Measurements from ENCODE around the gene SECISBP2. TPM values are rescaled to one million over a fixed set of nuclear protein-coding genes. Genes with fewer than 3 reads are reported as not detected.
"Not testable (repeated sequence)": the region's sequence is repeated elsewhere in the genome, so short reads cannot be mapped to it uniquely, and the experiment has no call there.

Gene SECISBP2
- total RNA-seq, 1 donor from 2014 or later, result 56.7 TPM

DNA sequence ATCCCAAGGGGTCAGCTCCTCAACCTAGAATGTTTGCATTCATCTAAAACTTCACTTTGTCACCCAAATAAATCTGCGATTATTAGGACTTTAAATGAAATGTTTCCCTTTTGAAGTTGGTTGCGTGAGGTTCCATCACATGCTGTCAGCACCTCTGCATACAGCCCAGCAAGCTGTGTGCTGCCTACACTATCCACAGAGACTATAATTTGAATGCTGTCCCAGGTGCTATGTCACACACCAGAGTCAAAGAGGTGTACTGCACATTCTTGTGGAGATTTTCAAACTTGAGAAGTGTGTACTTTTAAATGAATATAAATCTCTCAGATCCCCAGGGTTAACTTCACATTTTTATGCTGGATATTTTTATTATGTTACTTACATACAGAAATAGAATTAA lies 26.6 kb upstream of the SECISBP2 start:
- H3K27ac Mint-ChIP-seq (ENCODE audit: unreplicated experiment), result no peak overlapping the region
- no peaks in the 10 kb centered on the region for H3K27me3 Mint-ChIP-seq (ENCODE audit: low read depth)
- peaks cover 5% of the 10 kb centered on the region for H3K4me1 Mint-ChIP-seq
- H3K4me3 Mint-ChIP-seq, result no peak overlapping the region
- DNase-seq (ENCODE audit: low read depth, low spot score), result no peak
- peaks cover 8% of the 10 kb centered on the region for H3K36me3 Mint-ChIP-seq (ENCODE audit: low read depth)
- TF ChIP-seq, protein P1, sequence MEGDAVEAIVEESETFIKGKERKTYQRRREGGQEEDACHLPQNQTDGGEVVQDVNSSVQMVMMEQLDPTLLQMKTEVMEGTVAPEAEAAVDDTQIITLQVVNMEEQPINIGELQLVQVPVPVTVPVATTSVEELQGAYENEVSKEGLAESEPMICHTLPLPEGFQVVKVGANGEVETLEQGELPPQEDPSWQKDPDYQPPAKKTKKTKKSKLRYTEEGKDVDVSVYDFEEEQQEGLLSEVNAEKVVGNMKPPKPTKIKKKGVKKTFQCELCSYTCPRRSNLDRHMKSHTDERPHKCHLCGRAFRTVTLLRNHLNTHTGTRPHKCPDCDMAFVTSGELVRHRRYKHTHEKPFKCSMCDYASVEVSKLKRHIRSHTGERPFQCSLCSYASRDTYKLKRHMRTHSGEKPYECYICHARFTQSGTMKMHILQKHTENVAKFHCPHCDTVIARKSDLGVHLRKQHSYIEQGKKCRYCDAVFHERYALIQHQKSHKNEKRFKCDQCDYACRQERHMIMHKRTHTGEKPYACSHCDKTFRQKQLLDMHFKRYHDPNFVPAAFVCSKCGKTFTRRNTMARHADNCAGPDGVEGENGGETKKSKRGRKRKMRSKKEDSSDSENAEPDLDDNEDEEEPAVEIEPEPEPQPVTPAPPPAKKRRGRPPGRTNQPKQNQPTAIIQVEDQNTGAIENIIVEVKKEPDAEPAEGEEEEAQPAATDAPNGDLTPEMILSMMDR (conservative IDR thresholded peaks at IDR 0.05), result no peak
- peaks cover 4% of the 10 kb centered on the region for H3K9me3 Mint-ChIP-seq

DNA sequence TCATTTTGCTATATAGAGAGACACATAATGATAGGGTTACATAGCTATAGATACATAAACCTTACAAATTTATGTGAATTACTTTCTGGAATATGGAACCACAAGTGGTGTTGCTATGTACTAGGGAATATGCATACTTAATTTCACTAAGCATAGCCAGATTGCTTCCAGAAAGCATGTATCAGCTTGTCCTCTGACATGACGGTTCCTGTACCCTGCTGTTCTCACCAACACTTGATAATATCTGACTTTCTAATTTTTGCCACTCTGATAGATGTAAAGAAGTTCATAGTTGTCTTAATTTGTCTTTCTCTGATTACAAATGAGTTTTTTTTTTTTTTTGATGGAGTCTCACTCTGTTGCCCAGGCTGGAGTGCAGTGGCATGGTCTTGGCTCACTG lies 25.3 kb upstream of the SECISBP2 start:
- no peaks in the 10 kb centered on the region for H3K27me3 Mint-ChIP-seq (ENCODE audit: low read depth)
- H3K4me3 Mint-ChIP-seq, result no peak overlapping the region
- TF ChIP-seq, protein P1 (conservative IDR thresholded peaks at IDR 0.05), result no peak
- H3K36me3 Mint-ChIP-seq (ENCODE audit: low read depth), result peaks cover 10% of the 10 kb centered on the region
- DNase-seq (ENCODE audit: low read depth, low spot score), result no peak
- no peak overlapping the region for H3K27ac Mint-ChIP-seq (ENCODE audit: unreplicated experiment)
- peaks cover 5% of the 10 kb centered on the region for H3K9me3 Mint-ChIP-seq
- peaks cover 5% of the 10 kb centered on the region for H3K4me1 Mint-ChIP-seq

DNA sequence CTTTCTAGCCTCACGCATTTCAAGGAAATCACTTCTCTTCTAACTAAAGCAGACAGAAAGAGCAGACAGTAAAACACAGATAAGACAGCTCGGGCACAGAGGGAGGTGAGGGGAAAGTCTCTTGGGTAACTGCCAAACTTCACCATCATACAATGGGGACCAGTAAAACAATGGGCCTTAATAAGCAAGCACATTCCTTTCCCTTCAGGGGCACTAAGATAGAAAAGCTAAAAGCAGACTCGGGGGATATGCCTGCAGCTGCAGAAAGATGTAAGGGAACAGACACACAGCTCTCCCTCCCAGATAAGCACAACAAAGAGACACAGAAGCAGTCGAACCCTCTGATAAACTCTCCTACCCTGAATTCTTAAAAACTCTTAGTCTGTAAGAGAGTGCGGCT lies 22.9 kb upstream of the SECISBP2 start:
- Mint-ChIP-seq H3K27me3 (ENCODE audit: low read depth) (no peaks in the 10 kb centered on the region), H3K36me3 (ENCODE audit: low read depth) (peaks cover 10% of the 10 kb centered on the region), H3K4me3 (no peak overlapping the region), H3K4me1 (peaks cover 5% of the 10 kb centered on the region), H3K27ac (ENCODE audit: unreplicated experiment) (no peak overlapping the region), H3K9me3 (peaks cover 5% of the 10 kb centered on the region)
- TF ChIP-seq, protein P1 (conservative IDR thresholded peaks at IDR 0.05), result no peak
- DNase-seq (ENCODE audit: low read depth, low spot score), result no peak

DNA sequence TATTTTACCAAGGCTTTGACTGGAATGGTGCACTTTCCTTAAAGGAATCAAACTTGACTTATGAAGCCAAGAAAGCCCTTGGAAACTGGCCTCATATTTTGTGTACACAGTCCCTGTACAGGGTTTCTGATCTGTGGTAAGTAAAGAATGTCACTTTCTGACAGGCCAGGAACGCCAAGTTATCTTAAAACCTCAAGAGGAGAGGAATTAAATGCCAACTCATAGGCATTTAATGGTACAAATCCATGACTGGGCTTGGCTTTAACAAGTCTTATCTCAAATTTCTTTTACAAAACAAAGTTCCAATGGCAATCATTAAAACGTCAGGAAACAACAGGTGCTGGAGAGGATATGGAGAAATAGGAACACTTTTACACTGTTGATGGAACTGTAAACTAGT lies 16.3 kb upstream of the SECISBP2 start:
- not testable (repeated sequence) for H3K9me3 Mint-ChIP-seq; H3K4me3 Mint-ChIP-seq; H3K36me3 Mint-ChIP-seq (ENCODE audit: low read depth); H3K27ac Mint-ChIP-seq (ENCODE audit: unreplicated experiment); DNase-seq (ENCODE audit: low read depth, low spot score); H3K27me3 Mint-ChIP-seq (ENCODE audit: low read depth); H3K4me1 Mint-ChIP-seq

DNA sequence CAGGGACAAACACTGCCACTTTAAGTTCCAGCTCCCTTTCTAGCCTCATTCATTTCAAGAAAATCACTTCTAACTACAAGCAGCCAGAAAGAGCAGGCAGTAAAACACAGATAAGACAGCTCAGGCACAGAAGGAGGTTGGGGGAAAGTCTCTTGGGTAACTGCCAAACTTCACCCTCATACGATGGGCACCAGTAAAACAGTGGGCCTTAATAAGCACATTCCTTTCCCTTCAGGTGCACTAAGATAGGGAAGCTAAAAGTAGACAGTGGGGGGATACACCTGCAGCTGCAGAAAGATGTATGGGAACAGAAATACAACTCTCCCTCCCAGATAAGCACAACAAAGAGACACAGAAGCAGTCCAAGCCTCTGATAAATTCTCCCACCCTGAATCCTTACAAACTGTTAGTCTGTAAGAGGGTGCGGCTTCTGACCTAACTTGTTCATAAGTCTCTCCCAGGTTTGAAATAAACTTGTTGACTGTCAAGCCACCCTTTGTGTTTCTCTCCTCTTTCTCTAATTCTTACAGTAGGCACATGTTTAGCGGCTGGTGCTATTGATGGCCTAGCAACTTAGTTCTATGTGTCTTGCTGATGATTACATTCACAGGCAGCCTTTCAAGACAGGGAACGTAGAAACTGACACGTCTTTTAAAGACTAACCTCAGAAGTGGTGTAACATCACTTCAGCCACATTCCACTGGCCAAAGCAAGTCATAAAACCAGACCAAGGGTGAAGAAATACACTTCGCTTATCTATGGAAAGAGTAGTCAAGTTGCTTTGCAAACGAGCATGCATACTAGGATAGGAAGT lies 14.1 kb upstream of the SECISBP2 start:
- DNase-seq (ENCODE audit: low read depth, low spot score), result no peak
- Mint-ChIP-seq H3K4me3 (peak overlapping the region; percentile 11), H3K36me3 (ENCODE audit: low read depth) (peaks cover 5% of the 10 kb centered on the region), H3K9me3 (no peaks in the 10 kb centered on the region), H3K27ac (ENCODE audit: unreplicated experiment) (no peak overlapping the region), H3K27me3 (ENCODE audit: low read depth) (no peaks in the 10 kb centered on the region), H3K4me1 (peaks cover 3% of the 10 kb centered on the region)
- TF ChIP-seq, protein P1 (conservative IDR thresholded peaks at IDR 0.05), result no peak

DNA sequence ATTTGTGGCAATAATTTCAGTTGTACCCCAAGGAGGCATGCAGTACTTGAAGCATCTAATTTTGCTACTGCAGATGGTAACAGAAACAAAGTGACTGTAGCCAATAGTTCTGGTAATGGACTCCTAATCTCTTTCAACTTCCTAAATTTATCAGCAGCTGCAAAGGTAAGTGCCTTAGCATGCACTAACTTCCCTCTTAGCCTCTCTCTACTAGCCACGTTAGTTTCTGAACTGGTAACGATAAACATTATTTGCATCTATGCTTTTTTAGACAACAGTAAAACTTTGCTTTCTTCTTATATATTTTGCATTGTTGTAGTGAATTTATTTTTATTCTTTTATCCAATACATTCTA lies 13.5 kb upstream of the SECISBP2 start:
- peaks cover 5% of the 10 kb centered on the region for H3K36me3 Mint-ChIP-seq (ENCODE audit: low read depth)
- H3K27me3 Mint-ChIP-seq (ENCODE audit: low read depth), result no peaks in the 10 kb centered on the region
- no peak for DNase-seq (ENCODE audit: low read depth, low spot score)
- peaks cover 5% of the 10 kb centered on the region for H3K4me1 Mint-ChIP-seq
- no peaks in the 10 kb centered on the region for H3K9me3 Mint-ChIP-seq
- H3K4me3 Mint-ChIP-seq, result no peak overlapping the region
- no peak overlapping the region for H3K27ac Mint-ChIP-seq (ENCODE audit: unreplicated experiment)
- TF ChIP-seq, protein P1 (conservative IDR thresholded peaks at IDR 0.05), result no peak
